ENCODE results near the gene LARP4B. TPM values are rescaled to one million over a fixed set of nuclear protein-coding genes. Genes with fewer than 3 reads are reported as not detected.

The LARP4B gene
- total and polyA plus RNA-seq, 2 of the 13 experiments (the other 11 are each of a cell fraction or from before 2014, with no cell fraction given): 19.5 to 30.2 TPM

GRCh38 chr10:788796-789748, 142.4 kb downstream of the LARP4B start (continued):
- TF ChIP-seq, protein P1, sequence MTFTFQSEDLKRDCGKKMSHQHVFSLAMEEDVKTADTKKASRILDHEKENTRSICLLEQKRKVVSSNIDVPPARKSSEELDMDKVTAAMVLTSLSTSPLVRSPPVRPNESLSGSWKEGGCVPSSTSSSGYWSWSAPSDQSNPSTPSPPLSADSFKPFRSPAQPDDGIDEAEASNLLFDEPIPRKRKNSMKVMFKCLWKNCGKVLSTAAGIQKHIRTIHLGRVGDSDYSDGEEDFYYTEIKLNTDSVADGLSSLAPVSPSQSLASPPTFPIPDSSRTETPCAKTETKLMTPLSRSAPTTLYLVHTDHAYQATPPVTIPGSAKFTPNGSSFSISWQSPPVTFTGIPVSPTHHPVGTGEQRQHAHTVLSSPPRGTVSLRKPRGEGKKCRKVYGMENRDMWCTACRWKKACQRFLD (CRISPR knock-in tag; IDR thresholded peaks at IDR 0.05; ENCODE audit: borderline replicate concordance): 0 out of 2 replicates have a peak, but pooled peaks have one; percentile 69
- TF ChIP-seq, protein P2, sequence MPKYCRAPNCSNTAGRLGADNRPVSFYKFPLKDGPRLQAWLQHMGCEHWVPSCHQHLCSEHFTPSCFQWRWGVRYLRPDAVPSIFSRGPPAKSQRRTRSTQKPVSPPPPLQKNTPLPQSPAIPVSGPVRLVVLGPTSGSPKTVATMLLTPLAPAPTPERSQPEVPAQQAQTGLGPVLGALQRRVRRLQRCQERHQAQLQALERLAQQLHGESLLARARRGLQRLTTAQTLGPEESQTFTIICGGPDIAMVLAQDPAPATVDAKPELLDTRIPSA (CRISPR knock-in tag; IDR thresholded peaks at IDR 0.05; ENCODE audit: borderline replicate concordance): no peak
- TF ChIP-seq TEAD2 (CRISPR knock-in tag; IDR thresholded peaks at IDR 0.05): no peak
- no peak for TF ChIP-seq ZNF30 (CRISPR knock-in tag; IDR thresholded peaks at IDR 0.05)
- no peak for TF ChIP-seq ZNF343 (CRISPR knock-in tag; IDR thresholded peaks at IDR 0.05)
- no peak for TF ChIP-seq KLF16 (CRISPR knock-in tag; IDR thresholded peaks at IDR 0.05)
- TF ChIP-seq GABPB1 (CRISPR knock-in tag; IDR thresholded peaks at IDR 0.05): no peak; the same call in 1 of the 2 replicates
- no peak for TF ChIP-seq NFIB (CRISPR knock-in tag; IDR thresholded peaks at IDR 0.05; ENCODE audit: borderline replicate concordance)
- TF ChIP-seq ZNF367 (CRISPR knock-in tag; IDR thresholded peaks at IDR 0.05; ENCODE audit: borderline replicate concordance): no peak
- no peak for TF ChIP-seq PCBP1 (IDR thresholded peaks at IDR 0.05; ENCODE audit: borderline replicate concordance, low read depth, low read length)
- TF ChIP-seq NFKB2 (CRISPR knock-in tag; IDR thresholded peaks at IDR 0.05; ENCODE audit: borderline replicate concordance): peak; percentile 28; the same call in 1 of the 2 replicates
- no peak for TF ChIP-seq ETV6 (CRISPR knock-in tag; conservative IDR thresholded peaks at IDR 0.05)
- TF ChIP-seq ZNF484 (CRISPR knock-in tag; IDR thresholded peaks at IDR 0.05; ENCODE audit: borderline replicate concordance, low read depth): no peak
- peak; percentile 30; the same call in 1 of the 2 replicates for TF ChIP-seq POLR2AphosphoS5 (IDR thresholded peaks at IDR 0.05; ENCODE audit: low read depth, low read length)
- no peak for TF ChIP-seq ZNF776 (CRISPR knock-in tag; IDR thresholded peaks at IDR 0.05)
- no peak for TF ChIP-seq ZNF24 (IDR thresholded peaks at IDR 0.05)
- TF ChIP-seq ZNF317 (CRISPR knock-in tag; IDR thresholded peaks at IDR 0.05): peak; percentile 70; the same call in 1 of the 2 replicates
- no peak for TF ChIP-seq ZNF672 (CRISPR knock-in tag; IDR thresholded peaks at IDR 0.05)
- no peak for TF ChIP-seq ZZZ3 (CRISPR knock-in tag; IDR thresholded peaks at IDR 0.05; ENCODE audit: borderline replicate concordance)
- no peak for TF ChIP-seq CCAR2 (optimal IDR thresholded peaks at IDR 0.05; ENCODE audit: low read depth, low read length)
- TF ChIP-seq ZKSCAN5 (CRISPR knock-in tag; IDR thresholded peaks at IDR 0.05): no peak
- 0 out of 2 replicates have a peak, but pooled peaks have one; percentile 30 for TF ChIP-seq ZNF12 (CRISPR knock-in tag; IDR thresholded peaks at IDR 0.05)
- no peak for TF ChIP-seq SP140L (CRISPR knock-in tag; IDR thresholded peaks at IDR 0.05; ENCODE audit: borderline replicate concordance)
- peak; percentile 30 for TF ChIP-seq AGO1 (IDR thresholded peaks at IDR 0.05; ENCODE audit: low read depth, low read length, poor library complexity, severe bottlenecking)
- no peak for TF ChIP-seq PAX8 (CRISPR knock-in tag; IDR thresholded peaks at IDR 0.05; ENCODE audit: borderline replicate concordance)
- TF ChIP-seq ZFAT (CRISPR knock-in tag; conservative IDR thresholded peaks at IDR 0.05): no peak
- no peak for TF ChIP-seq ZNF253 (CRISPR knock-in tag; IDR thresholded peaks at IDR 0.05; ENCODE audit: borderline replicate concordance)
- no peak for TF ChIP-seq NR2F2 (IDR thresholded peaks at IDR 0.05; ENCODE audit: borderline replicate concordance, low read depth)
- TF ChIP-seq FOSL1 (CRISPR knock-in tag; IDR thresholded peaks at IDR 0.05; ENCODE audit: borderline replicate concordance): no peak
- TF ChIP-seq THAP11 (CRISPR knock-in tag; IDR thresholded peaks at IDR 0.05): no peak
